ENCODE results near the gene CLTB.

- no peak for TF ChIP-seq CTCF (IDR thresholded peaks at IDR 0.05 in 4 of 5, conservative IDR thresholded peaks at IDR 0.05 in 1 of 5)
- TF ChIP-seq POLR2A (IDR thresholded peaks at IDR 0.05): no peak
These were observed 24.9 kb downstream of the CLTB start for GRCh38 chr5:176391479-176391878.

Measured in gastrocnemius medialis (tissue), 4 donors.